ENCODE data around the gene SERTM1.

The SERTM1 gene

DNA sequence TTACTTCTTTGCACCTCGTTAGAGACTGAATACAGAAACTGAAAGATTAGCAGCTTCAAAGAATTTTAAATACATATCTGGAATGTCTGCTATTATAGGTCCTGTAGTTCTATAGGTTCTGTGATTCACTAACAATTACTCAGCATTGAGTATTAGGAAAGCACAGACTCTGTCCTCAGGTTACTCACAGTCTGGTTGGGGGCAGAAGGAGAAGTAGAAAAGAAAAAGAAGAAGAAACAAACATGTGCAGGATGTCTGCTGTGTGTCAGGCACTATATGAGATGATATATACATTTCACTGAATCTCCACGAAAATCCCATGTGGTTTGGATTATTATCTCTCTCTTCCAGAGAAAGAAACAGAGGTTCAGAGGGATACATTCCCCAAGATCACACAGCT lies 40.1 kb downstream of the SERTM1 start:
- H3K9me3 ChIP-seq (ENCODE audit: control insufficient read depth, insufficient read depth, low read length): no peaks in the 10 kb centered on the region
- H3K27me3 ChIP-seq (ENCODE audit: control insufficient read depth, insufficient read depth, low read length): no peaks in the 10 kb centered on the region
- H3K4me1 ChIP-seq (ENCODE audit: control insufficient read depth, insufficient read depth, low read length): no peaks in the 10 kb centered on the region
- no peaks in the 10 kb centered on the region for H3K36me3 ChIP-seq (ENCODE audit: control insufficient read depth, insufficient read depth, low read length)
- no peak overlapping the region for H3K4me3 ChIP-seq (ENCODE audit: low read depth, low read length)
- H3K9ac ChIP-seq (ENCODE audit: low read depth, low read length): no peak overlapping the region

GRCh38 chr13:36715841-36716240 lies 42.0 kb downstream of the SERTM1 start:
- no peak overlapping the region for H3K9ac ChIP-seq (ENCODE audit: low read depth, low read length)
- H3K4me3 ChIP-seq (ENCODE audit: low read depth, low read length): no peak overlapping the region
- no peaks in the 10 kb centered on the region for H3K36me3 ChIP-seq (ENCODE audit: control insufficient read depth, insufficient read depth, low read length)
- no peaks in the 10 kb centered on the region for H3K27me3 ChIP-seq (ENCODE audit: control insufficient read depth, insufficient read depth, low read length)
- no peaks in the 10 kb centered on the region for H3K9me3 ChIP-seq (ENCODE audit: control insufficient read depth, insufficient read depth, low read length)
- H3K4me1 ChIP-seq (ENCODE audit: control insufficient read depth, insufficient read depth, low read length): no peaks in the 10 kb centered on the region

DNA sequence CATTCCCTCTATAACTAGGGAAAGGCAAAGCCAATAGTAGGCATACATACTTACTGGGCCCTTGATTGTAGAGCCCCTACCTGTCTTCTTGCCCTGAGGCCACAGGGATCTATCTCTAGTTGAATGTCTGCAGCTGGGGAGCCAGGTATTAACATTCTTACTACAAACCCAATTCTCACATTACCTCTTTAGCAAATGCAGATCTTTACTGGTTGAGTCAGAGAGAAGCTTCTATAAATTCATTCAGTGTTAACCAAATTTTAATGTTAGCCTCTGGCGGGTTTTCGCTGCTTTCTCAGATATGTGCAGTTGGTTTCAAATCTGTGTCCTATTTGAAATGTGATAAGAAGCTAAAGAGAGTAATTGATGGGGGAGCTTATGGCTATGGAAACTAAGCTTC lies 43.2 kb downstream of the SERTM1 start:
- Histone ChIP-seq H3K36me3 (ENCODE audit: control insufficient read depth, insufficient read depth, low read length) (no peaks in the 10 kb centered on the region), H3K9ac (ENCODE audit: low read depth, low read length) (no peak overlapping the region), H3K9me3 (ENCODE audit: control insufficient read depth, insufficient read depth, low read length) (no peaks in the 10 kb centered on the region), H3K27me3 (ENCODE audit: control insufficient read depth, insufficient read depth, low read length) (no peaks in the 10 kb centered on the region), H3K4me3 (ENCODE audit: low read depth, low read length) (no peak overlapping the region), H3K4me1 (ENCODE audit: control insufficient read depth, insufficient read depth, low read length) (no peaks in the 10 kb centered on the region)

GRCh38 chr13:36717966-36718545 lies 44.2 kb downstream of the SERTM1 start:
- no peaks in the 10 kb centered on the region for H3K27me3 ChIP-seq (ENCODE audit: control insufficient read depth, insufficient read depth, low read length)
- H3K9ac ChIP-seq (ENCODE audit: low read depth, low read length): no peak overlapping the region
- no peaks in the 10 kb centered on the region for H3K36me3 ChIP-seq (ENCODE audit: control insufficient read depth, insufficient read depth, low read length)
- no peak overlapping the region for H3K4me3 ChIP-seq (ENCODE audit: low read depth, low read length)
- H3K9me3 ChIP-seq (ENCODE audit: control insufficient read depth, insufficient read depth, low read length): no peaks in the 10 kb centered on the region
- no peaks in the 10 kb centered on the region for H3K4me1 ChIP-seq (ENCODE audit: control insufficient read depth, insufficient read depth, low read length)

- no peak overlapping the region for H3K4me3 ChIP-seq (ENCODE audit: low read depth, low read length)
- H3K27me3 ChIP-seq (ENCODE audit: control insufficient read depth, insufficient read depth, low read length): no peaks in the 10 kb centered on the region
- H3K36me3 ChIP-seq (ENCODE audit: control insufficient read depth, insufficient read depth, low read length): no peaks in the 10 kb centered on the region
- no peaks in the 10 kb centered on the region for H3K9me3 ChIP-seq (ENCODE audit: control insufficient read depth, insufficient read depth, low read length)
- no peak overlapping the region for H3K9ac ChIP-seq (ENCODE audit: low read depth, low read length)
- H3K4me1 ChIP-seq (ENCODE audit: control insufficient read depth, insufficient read depth, low read length): no peaks in the 10 kb centered on the region
Measured at GRCh38 chr13:36718686-36719085, 44.9 kb downstream of the SERTM1 start.

DNA sequence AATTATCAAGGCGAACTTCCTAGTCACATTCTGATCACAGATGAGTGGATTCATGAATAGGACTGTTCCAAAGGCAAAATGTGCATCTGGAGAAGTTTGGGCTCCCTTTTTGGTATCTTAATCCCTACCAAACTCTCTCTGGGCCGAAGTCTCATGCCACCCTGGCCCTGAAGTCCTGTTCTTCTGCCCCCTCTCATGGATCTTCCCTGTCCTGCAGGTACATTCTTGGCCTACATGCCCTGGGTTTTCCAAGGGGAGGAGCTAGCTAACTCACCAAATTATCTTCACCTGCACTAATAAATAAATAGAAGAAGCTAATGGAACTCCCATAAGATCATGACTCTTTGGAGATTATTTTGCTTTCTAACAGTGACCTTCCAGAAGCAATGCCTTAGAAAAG lies 50.3 kb downstream of the SERTM1 start:
- Histone ChIP-seq H3K9me3 (ENCODE audit: control insufficient read depth, insufficient read depth, low read length) (no peaks in the 10 kb centered on the region), H3K4me1 (ENCODE audit: control insufficient read depth, insufficient read depth, low read length) (no peaks in the 10 kb centered on the region), H3K36me3 (ENCODE audit: control insufficient read depth, insufficient read depth, low read length) (no peaks in the 10 kb centered on the region), H3K27me3 (ENCODE audit: control insufficient read depth, insufficient read depth, low read length) (no peaks in the 10 kb centered on the region), H3K4me3 (ENCODE audit: low read depth, low read length) (no peak overlapping the region), H3K9ac (ENCODE audit: low read depth, low read length) (no peak overlapping the region)

GRCh38 chr13:36725936-36726335 lies 52.1 kb downstream of the SERTM1 start:
- H3K4me3 ChIP-seq (ENCODE audit: low read depth, low read length): no peak overlapping the region
- no peaks in the 10 kb centered on the region for H3K27me3 ChIP-seq (ENCODE audit: control insufficient read depth, insufficient read depth, low read length)
- H3K4me1 ChIP-seq (ENCODE audit: control insufficient read depth, insufficient read depth, low read length): no peaks in the 10 kb centered on the region
- no peaks in the 10 kb centered on the region for H3K36me3 ChIP-seq (ENCODE audit: control insufficient read depth, insufficient read depth, low read length)
- H3K9me3 ChIP-seq (ENCODE audit: control insufficient read depth, insufficient read depth, low read length): no peaks in the 10 kb centered on the region
- no peak overlapping the region for H3K9ac ChIP-seq (ENCODE audit: low read depth, low read length)

GRCh38 chr13:36728006-36728405 lies 54.2 kb downstream of the SERTM1 start:
- H3K9me3 ChIP-seq (ENCODE audit: control insufficient read depth, insufficient read depth, low read length): no peaks in the 10 kb centered on the region
- no peak overlapping the region for H3K4me3 ChIP-seq (ENCODE audit: low read depth, low read length)
- no peaks in the 10 kb centered on the region for H3K27me3 ChIP-seq (ENCODE audit: control insufficient read depth, insufficient read depth, low read length)
- no peaks in the 10 kb centered on the region for H3K36me3 ChIP-seq (ENCODE audit: control insufficient read depth, insufficient read depth, low read length)
- no peaks in the 10 kb centered on the region for H3K4me1 ChIP-seq (ENCODE audit: control insufficient read depth, insufficient read depth, low read length)
- H3K9ac ChIP-seq (ENCODE audit: low read depth, low read length): no peak overlapping the region

DNA sequence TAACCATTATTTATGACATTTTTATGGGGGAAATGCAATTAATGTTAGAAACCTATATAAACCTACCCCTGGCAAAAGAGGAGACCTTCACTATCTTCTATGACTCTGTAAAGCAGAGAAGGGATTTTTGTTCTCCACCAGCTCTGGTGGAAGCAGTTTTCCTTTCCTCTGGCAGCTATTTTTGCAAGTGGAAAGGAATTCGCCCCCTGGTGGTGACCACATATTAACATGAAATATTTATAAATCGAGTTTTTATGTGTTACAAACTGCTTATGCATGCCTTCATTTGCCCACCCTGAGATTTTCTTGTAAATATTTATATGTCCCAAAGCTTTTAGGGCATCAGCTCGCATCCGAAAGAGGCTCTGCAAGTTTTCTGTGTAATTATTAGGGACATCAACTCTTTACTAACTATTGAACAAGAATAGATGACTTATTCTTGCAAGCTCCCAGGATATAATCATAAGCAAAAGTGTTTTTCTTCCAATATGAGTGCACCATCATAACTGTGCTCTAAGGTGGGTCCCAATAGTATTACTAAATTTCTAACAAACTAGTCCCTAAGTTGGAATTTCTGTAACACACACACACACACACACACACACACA lies 62.4 kb downstream of the SERTM1 start:
- Histone ChIP-seq H3K27me3 (ENCODE audit: control insufficient read depth, insufficient read depth, low read length) (no peaks in the 10 kb centered on the region), H3K9me3 (ENCODE audit: control insufficient read depth, insufficient read depth, low read length) (no peaks in the 10 kb centered on the region), H3K9ac (ENCODE audit: low read depth, low read length) (no peak overlapping the region), H3K4me3 (ENCODE audit: low read depth, low read length) (no peak overlapping the region), H3K4me1 (ENCODE audit: control insufficient read depth, insufficient read depth, low read length) (no peaks in the 10 kb centered on the region), H3K36me3 (ENCODE audit: control insufficient read depth, insufficient read depth, low read length) (no peaks in the 10 kb centered on the region)

- Histone ChIP-seq H3K4me1 (ENCODE audit: control insufficient read depth, insufficient read depth, low read length) (no peaks in the 10 kb centered on the region), H3K27me3 (ENCODE audit: control insufficient read depth, insufficient read depth, low read length) (no peaks in the 10 kb centered on the region), H3K9ac (ENCODE audit: low read depth, low read length) (no peak overlapping the region), H3K9me3 (ENCODE audit: control insufficient read depth, insufficient read depth, low read length) (no peaks in the 10 kb centered on the region), H3K4me3 (ENCODE audit: low read depth, low read length) (no peak overlapping the region), H3K36me3 (ENCODE audit: control insufficient read depth, insufficient read depth, low read length) (no peaks in the 10 kb centered on the region)
Measured at GRCh38 chr13:36737524-36738083, 63.8 kb downstream of the SERTM1 start.

- H3K4me3 ChIP-seq (ENCODE audit: low read depth, low read length): no peak overlapping the region
- H3K9ac ChIP-seq (ENCODE audit: low read depth, low read length): no peak overlapping the region
- H3K4me1 ChIP-seq (ENCODE audit: control insufficient read depth, insufficient read depth, low read length): no peaks in the 10 kb centered on the region
- H3K27me3 ChIP-seq (ENCODE audit: control insufficient read depth, insufficient read depth, low read length): no peaks in the 10 kb centered on the region
- no peaks in the 10 kb centered on the region for H3K9me3 ChIP-seq (ENCODE audit: control insufficient read depth, insufficient read depth, low read length)
- no peaks in the 10 kb centered on the region for H3K36me3 ChIP-seq (ENCODE audit: control insufficient read depth, insufficient read depth, low read length)
Measured at GRCh38 chr13:36745436-36745835, 71.6 kb downstream of the SERTM1 start.

- no peaks in the 10 kb centered on the region for H3K27me3 ChIP-seq (ENCODE audit: control insufficient read depth, insufficient read depth, low read length)
- no peaks in the 10 kb centered on the region for H3K4me1 ChIP-seq (ENCODE audit: control insufficient read depth, insufficient read depth, low read length)
- H3K4me3 ChIP-seq (ENCODE audit: low read depth, low read length): no peak overlapping the region
- no peak overlapping the region for H3K9ac ChIP-seq (ENCODE audit: low read depth, low read length)
- H3K36me3 ChIP-seq (ENCODE audit: control insufficient read depth, insufficient read depth, low read length): no peaks in the 10 kb centered on the region
- H3K9me3 ChIP-seq (ENCODE audit: control insufficient read depth, insufficient read depth, low read length): no peaks in the 10 kb centered on the region
Measured at GRCh38 chr13:36746051-36746450, 72.2 kb downstream of the SERTM1 start.
